ENCODE data around the gene PXMP2. TPM values are rescaled to one million over a fixed set of nuclear protein-coding genes. Genes with fewer than 3 reads are reported as not detected.

Gene PXMP2
- total RNA-seq, 2 experiments from 2014 or later, result 14.3 TPM

DNA sequence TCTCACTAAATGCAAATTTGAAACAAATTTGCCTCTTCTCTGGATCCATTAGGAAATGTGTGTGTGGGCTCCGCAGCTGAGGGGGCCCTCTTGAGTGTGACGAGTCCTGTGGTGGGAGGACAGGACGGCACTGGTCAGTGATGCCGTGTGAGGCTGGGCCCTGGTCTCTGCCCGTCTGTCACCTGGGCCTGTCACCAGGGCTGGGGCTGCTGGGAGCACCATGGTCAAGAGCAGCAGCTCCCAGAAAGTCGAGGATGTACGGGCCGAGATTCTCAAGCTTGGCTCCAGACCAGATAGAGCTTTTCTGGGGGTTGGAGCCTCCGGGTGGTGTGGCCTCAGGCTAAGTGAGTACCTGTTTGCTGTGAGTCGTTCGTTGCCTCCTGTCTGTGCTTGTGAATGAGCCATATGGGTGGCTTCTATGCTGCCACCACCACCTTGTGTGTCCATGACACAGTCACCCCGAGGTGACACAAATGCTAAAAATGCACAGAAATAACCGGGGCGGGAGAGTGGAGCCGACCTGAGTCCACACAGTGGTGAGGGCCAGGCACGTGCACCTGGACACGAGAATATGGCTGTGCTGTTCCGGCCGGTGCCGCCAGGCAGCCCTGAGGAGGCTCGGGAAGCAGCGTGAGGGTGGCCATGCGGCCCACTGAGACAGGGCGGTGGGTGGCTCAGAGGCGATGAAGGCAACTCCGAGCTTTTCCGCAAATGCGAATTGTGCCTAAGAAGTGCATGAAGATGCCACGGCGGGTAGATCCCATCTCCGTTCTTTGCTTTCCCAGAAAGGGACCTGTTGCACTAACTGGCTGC, 32.0 kb downstream of the PXMP2 start:
- TF ChIP-seq CTCF (IDR thresholded peaks at IDR 0.05), result no peak
- ATAC-seq (no peak), DNase-seq (no peak)
- POLR2A ChIA-PET, result interaction anchor here (0.5 to 1.1 kb wide), 4 partner anchors 8 to 39 kb away, joined by 3 to 4 read pairs (median 3); partner anchors contain the start of gene PGAM5
- H3K4me3 Mint-ChIP-seq, result no peak overlapping the region
- intact Hi-C loops (cut with micrococcal nuclease), result no loop called here
- H3K27ac Mint-ChIP-seq, result no peak overlapping the region
- CTCF ChIA-PET, result no interaction called here
- H3K27me3 Mint-ChIP-seq, result no peaks in the 10 kb centered on the region
- no peaks in the 10 kb centered on the region for H3K9me3 Mint-ChIP-seq
- H3K36me3 Mint-ChIP-seq (ENCODE audit: low read depth), result peaks cover 49% of the 10 kb centered on the region
- H3K4me1 Mint-ChIP-seq (ENCODE audit: low read depth), result peaks cover 3% of the 10 kb centered on the region

DNA sequence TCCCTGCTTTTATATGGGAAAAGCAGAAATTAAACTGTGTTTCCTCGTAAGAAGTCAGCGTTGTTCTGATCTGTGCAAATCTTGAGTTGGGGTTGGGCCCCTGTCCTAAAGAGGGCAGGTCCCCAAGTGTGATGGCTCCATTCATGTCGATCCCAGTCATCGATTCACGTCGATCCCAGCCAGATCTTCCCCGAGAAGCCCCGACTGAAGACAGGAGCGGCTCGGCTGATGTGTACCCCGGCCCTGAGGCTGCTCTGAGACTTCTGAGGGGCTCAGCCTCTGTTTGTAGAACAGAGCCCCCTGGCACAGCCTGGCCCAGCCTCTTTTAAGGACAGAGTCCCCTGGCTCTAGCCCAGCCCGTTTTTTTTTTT, 32.6 kb downstream of the PXMP2 start:
- DNase-seq (no peak), ATAC-seq (no peak)
- TF ChIP-seq CTCF (IDR thresholded peaks at IDR 0.05), result no peak
- ChIA-PET POLR2A (interaction anchor here (0.5 to 1.8 kb wide), 2 partner anchors 38 to 41 kb away, joined by 3 to 4 read pairs; partner anchors contain the start of gene ANKLE2), CTCF (no interaction called here)
- Mint-ChIP-seq H3K27ac (no peak overlapping the region), H3K27me3 (no peaks in the 10 kb centered on the region), H3K4me1 (ENCODE audit: low read depth) (no peaks in the 10 kb centered on the region), H3K36me3 (ENCODE audit: low read depth) (peaks cover 48% of the 10 kb centered on the region), H3K4me3 (no peak overlapping the region), H3K9me3 (no peaks in the 10 kb centered on the region)
- intact Hi-C loops (cut with micrococcal nuclease), result no loop called here

GRCh38 chr12:132720606-132721345, 33.4 kb downstream of the PXMP2 start:
- DNase-seq, result no peak
- intact Hi-C loops (cut with micrococcal nuclease), result no loop called here
- H3K27me3 Mint-ChIP-seq, result no peaks in the 10 kb centered on the region
- CTCF ChIA-PET, result no interaction called here
- peaks cover 54% of the 10 kb centered on the region for H3K36me3 Mint-ChIP-seq (ENCODE audit: low read depth)
- H3K9me3 Mint-ChIP-seq, result no peaks in the 10 kb centered on the region
- no peak for ATAC-seq
- TF ChIP-seq CTCF (IDR thresholded peaks at IDR 0.05), result no peak
- POLR2A ChIA-PET, result interaction anchor here (1.8 kb wide), 1 partner anchor 40 kb away, joined by 4 read pairs; the partner anchor contains the start of gene ANKLE2
- no peak overlapping the region for H3K4me3 Mint-ChIP-seq
- H3K27ac Mint-ChIP-seq, result no peak overlapping the region
- no peaks in the 10 kb centered on the region for H3K4me1 Mint-ChIP-seq (ENCODE audit: low read depth)

GRCh38 chr12:132723015-132723763, 35.8 kb downstream of the PXMP2 start:
- no peak for TF ChIP-seq CTCF (IDR thresholded peaks at IDR 0.05)
- ChIA-PET CTCF (no interaction called here), POLR2A (interaction anchor here (1.6 kb wide), 1 partner anchor 13 kb away, joined by 4 read pairs; no protein-coding TSS in a partner anchor)
- Mint-ChIP-seq H3K27ac (peak overlapping the region; percentile 16), H3K4me3 (no peak overlapping the region), H3K9me3 (no peaks in the 10 kb centered on the region), H3K36me3 (ENCODE audit: low read depth) (peaks cover 65% of the 10 kb centered on the region), H3K4me1 (ENCODE audit: low read depth) (no peaks in the 10 kb centered on the region), H3K27me3 (no peaks in the 10 kb centered on the region)
- ATAC-seq (no peak), DNase-seq (no peak)
- intact Hi-C loops (cut with micrococcal nuclease), result no loop called here

Data from activated CD8-positive, alpha-beta T cell treated with anti-CD3 and anti-CD28 coated beads for 36 hours (primary cell).